ENCODE data around the gene DNAJB6. TPM values are rescaled to one million over a fixed set of nuclear protein-coding genes. Genes with fewer than 3 reads are reported as not detected.
A peak's percentile ranks its signal among the peaks of the same experiment; 100 is the strongest.
"Not testable (repeated sequence)": the region's sequence is repeated elsewhere in the genome, so short reads cannot be mapped to it uniquely, and the experiment has no call there.

Gene DNAJB6
- polyA plus RNA-seq, 12 donors = 114 to 166 (median 140) TPM; not detected in 1

GRCh38 chr7:157313645-157314044, 23.2 kb upstream of the DNAJB6 start:
- DNase-seq = no peak

GRCh38 chr7:157318015-157318706, 18.6 kb upstream of the DNAJB6 start:
- DNase-seq = no peak

- DNase-seq = no peak
Measured at GRCh38 chr7:157320608-157320980, 16.2 kb upstream of the DNAJB6 start.

- no peak for DNase-seq
Measured at GRCh38 chr7:157323401-157323800, 13.4 kb upstream of the DNAJB6 start.

- no peak for DNase-seq
Measured at GRCh38 chr7:157329447-157329846, 7.4 kb upstream of the DNAJB6 start.

- not testable (repeated sequence) for DNase-seq
Measured at GRCh38 chr7:157330567-157330966, 6.2 kb upstream of the DNAJB6 start.

- DNase-seq = not testable (repeated sequence)
Measured at GRCh38 chr7:157331049-157331448, 5.8 kb upstream of the DNAJB6 start.

GRCh38 chr7:157335236-157335635, 1.6 kb upstream of the DNAJB6 start:
- DNase-seq = no peak

- DNase-seq = no peak
Measured at GRCh38 chr7:157335991-157336382, 817 bp upstream of the DNAJB6 start.

- no peak for DNase-seq
Measured at GRCh38 chr7:157337316-157338149, 729 bp downstream of the DNAJB6 start.

GRCh38 chr7:157339777-157340677, 3.2 kb downstream of the DNAJB6 start:
- DNase-seq = peak; percentile 79

- DNase-seq = peak; percentile 62
Measured at GRCh38 chr7:157347217-157347904, 10.6 kb downstream of the DNAJB6 start.

- no peak for DNase-seq
Measured at GRCh38 chr7:157348548-157348947, 11.7 kb downstream of the DNAJB6 start.

- DNase-seq = no peak
Measured at GRCh38 chr7:157352516-157352915, 15.7 kb downstream of the DNAJB6 start.

GRCh38 chr7:157355784-157356511, 19.1 kb downstream of the DNAJB6 start:
- no peak for DNase-seq

GRCh38 chr7:157357129-157358040, 20.6 kb downstream of the DNAJB6 start:
- no peak for DNase-seq

GRCh38 chr7:157358041-157358752, 21.4 kb downstream of the DNAJB6 start:
- no peak for DNase-seq

- DNase-seq = no peak
Measured at GRCh38 chr7:157358753-157359096, 21.9 kb downstream of the DNAJB6 start.

GRCh38 chr7:157359581-157359980, 22.8 kb downstream of the DNAJB6 start:
- DNase-seq = no peak

Measured in muscle of arm (tissue), 12 donors.